Activated CD4-positive, alpha-beta T cell treated with anti-CD3 and anti-CD28 coated beads for 24 hours (primary cell): Measurements from ENCODE around the gene NAB1.

Experiments
- DNase-seq, 2 donors: peaks; one replicate each; pipeline ENCODE4 v3.0.0-alpha.2; 2020; ENCODE audit warnings: low read depth in 2 of 2

Gene NAB1

DNA sequence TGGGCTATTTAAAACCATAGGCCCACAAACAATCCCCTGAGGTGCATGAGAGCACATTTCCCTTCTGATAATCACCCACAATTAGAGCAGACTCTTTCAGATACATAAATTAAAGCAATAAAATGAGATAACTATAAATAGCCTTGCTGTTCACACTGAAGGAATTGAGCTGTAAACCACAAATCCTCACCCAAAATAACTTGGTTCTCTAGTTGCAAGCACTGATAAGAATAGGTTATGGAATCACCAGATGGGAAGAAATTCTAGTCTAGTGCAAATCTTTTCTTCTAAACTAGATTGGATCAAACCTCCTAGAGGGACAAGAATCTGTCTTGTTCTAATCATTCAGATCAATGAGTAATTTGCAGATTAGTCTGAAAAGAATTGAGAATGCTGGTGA is 64.6 kb downstream of the NAB1 start:
- no peak for DNase-seq

DNA sequence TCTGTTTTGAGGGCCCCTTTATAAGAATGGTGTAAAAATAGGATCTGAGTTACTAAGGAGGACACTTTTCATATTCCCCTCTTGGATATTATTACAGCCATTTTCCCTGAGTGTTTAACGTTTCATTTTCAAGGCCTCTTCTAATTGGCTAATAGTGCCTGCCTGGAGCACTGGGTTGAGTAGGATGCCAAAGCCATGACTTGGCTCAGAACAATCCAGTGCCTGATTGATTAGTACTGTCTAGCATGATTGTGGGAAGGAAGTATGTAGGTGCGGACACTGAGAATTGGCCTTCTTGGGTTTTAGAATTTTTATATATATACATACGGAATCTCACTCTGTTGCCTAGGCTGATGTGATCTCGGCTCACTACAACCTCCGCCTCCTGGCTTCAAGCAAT is 66.1 kb downstream of the NAB1 start:
- no peak for DNase-seq

- no peak for DNase-seq
These were observed 67.4 kb downstream of the NAB1 start for GRCh38 chr2:190716176-190716807.

DNA sequence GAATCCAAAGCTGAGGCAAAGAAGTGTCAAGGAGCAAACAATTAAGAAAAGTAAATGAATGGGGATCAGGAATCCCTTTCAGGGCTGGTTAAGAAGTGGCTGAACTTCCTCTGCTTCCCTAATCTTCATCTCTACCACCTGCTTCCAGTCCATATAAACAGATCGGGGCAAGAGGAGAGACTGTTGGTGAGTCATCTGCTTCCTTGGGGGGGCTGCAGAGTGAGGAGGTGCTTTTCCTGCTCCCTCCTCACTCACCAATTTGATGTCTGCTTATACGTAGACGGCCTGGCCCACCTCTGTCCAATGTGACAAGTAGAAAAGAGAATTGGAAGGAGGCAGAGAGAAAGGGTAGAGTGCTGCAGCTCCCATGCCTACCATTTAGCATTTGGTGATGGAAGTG is 68.4 kb downstream of the NAB1 start:
- DNase-seq = no peak

GRCh38 chr2:190717764-190718651 is 69.1 kb downstream of the NAB1 start:
- DNase-seq = no peak

DNA sequence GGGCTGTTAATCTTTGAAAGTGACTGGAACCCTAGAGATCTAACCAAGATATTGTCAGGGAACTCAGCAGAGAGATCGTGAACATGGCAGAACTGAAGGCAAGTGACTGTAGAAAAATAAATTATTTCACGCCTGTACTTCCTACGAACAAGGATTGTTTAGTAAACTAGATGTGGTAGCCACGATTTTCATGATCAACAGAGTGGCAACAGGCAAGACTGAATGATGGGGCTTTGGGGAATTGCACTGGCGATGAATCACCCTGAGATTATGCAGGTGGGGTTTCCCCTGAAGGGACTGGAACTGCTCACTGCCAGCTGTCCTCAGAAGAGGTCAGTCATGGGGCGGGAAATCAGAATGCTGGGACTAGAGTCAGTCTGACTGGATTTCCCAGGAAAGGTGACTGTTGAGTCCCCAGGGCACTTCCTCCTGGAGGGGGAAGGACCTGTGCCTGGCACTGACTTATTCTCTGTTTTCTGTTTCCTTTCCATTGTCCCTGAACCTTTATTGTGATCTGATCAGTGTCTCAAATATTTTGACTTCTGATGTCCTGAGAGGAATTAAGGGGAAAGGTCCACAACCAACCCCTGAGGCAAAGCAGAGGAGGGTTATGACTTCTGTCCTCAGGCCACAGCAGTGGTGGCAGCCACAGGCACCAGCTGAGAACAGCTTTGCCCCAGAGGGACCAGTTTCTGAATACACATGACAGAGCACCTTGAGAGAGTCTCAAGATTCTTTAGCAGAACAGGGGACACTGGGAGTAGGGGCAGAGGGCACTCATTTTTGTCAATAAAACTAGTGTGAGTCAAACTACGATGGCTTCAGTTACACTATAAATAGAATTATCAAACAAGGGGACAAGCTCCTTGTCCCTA is 70.0 kb downstream of the NAB1 start:
- DNase-seq = peak; percentile 48 to 59

GRCh38 chr2:190720276-190720675 is 71.4 kb downstream of the NAB1 start:
- DNase-seq = no peak

- DNase-seq = no peak
These were observed 71.8 kb downstream of the NAB1 start for GRCh38 chr2:190720691-190721090.

GRCh38 chr2:190722061-190722759 is 73.3 kb downstream of the NAB1 start:
- DNase-seq = peak in 1 of 2 donors; percentile 23

DNA sequence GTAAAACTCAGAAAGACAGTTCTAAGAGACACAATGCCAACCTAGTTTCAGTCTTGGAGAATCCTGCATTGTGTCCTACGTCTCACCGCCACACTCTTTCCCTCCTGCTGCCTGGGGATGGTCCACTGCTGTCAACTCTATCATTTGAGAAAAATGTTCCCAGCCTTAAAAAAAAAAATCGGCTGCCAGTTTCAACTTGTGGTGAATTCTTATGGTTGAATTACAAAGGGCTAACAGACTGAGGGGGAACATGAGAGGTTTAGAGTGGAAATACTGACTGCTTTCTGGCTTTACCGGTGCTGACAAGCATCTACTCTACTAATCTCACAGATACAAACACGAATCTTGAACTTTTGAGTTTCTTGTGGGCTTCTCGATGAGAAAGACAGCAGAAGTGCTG is 74.0 kb downstream of the NAB1 start:
- no peak for DNase-seq

DNA sequence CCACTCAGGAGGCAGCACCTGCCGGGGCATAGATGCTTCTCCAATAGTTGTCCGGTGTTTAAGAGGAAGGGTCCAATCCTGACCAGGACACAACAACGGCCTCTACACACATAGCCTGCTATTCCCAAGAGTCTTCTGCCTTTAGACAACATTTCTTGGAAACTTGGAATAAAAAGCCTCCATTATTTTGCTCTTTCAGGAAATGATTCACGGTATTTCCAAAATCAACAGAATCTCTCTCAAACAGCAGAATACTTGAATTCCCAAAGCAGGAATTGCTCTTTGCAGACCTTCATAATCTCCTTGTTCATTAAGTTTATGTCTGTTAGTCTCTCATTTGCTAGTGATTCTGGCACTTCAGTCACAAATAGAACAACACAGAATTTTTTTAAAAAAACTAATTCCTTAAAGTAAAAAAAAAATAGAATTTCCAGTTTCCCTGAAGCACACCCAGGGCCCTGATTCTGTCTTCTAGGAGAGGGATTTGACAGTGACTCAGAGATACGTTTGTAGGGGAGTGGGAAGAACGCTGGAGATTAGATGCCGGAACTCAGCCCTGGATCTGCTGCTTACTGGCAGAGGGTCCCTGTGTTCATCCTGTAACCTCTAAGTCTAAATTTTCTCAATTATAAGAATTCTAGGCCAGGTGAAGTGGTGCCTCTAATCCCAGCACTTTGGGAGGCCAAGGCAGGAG is 74.7 kb downstream of the NAB1 start:
- no peak for DNase-seq

GRCh38 chr2:190726255-190726654 is 77.4 kb downstream of the NAB1 start:
- no peak for DNase-seq

DNA sequence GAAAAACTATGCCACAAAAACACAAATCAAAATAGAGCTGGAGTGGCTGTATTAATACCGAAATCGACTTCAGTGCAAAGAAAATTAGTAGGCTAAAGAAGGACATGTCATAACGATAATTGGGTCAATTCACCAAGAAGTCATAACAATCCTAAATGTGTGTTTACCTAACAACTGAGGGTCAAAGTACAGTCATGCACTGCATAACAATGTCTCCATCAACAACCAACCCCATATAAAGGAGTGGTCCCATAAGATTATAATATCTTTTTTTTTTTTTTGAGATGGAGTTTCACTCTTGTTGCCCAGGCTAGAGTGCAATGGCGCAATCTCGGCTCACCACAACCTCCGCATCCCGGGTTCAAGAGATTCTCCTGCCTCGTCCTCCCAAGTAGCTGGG is 87.5 kb downstream of the NAB1 start:
- no peak for DNase-seq

GRCh38 chr2:190740449-190740848 is 91.6 kb downstream of the NAB1 start:
- no peak for DNase-seq
